WTC11 (cell line): ENCODE measurements around the gene BCL2L1. TPM values are rescaled to one million over a fixed set of nuclear protein-coding genes. Genes with fewer than 3 reads are reported as not detected.

ENCODE experiments used
- ATAC-seq: fragments of 200-7000 bp; cut with Tn5 transposase; 2 replicates; pipeline ENCODE4 v1.10.0; 2021; ENCODE audit warnings: mild to moderate bottlenecking, moderate library complexity
- CTCF ChIA-PET: fragments of 300-600 bp; sonication (Branson Sonifier 250); formaldehyde crosslinking; loops from one replicate; lab custom pipeline; 2021; ENCODE audit warnings: antibody characterized with exemption; lab: Charles Lee
- POLR2A ChIA-PET: fragments of 350-600 bp; sonication (Branson Sonifier 250); formaldehyde crosslinking; loops from one replicate; lab custom pipeline; 2021; ENCODE audit warnings: antibody characterized with exemption; lab: Charles Lee
- DNase-seq: peaks from one replicate; pipeline ENCODE4 v3.0.0; 2021; ENCODE audit warnings: low spot score
- H3K27ac Mint-ChIP-seq: 2 replicates; pipeline ENCODE4 v1.8.0; 2021; ENCODE audit warnings: mixed read lengths
- H3K27me3 Mint-ChIP-seq: 2 replicates; pipeline ENCODE4 v1.8.0; 2021; ENCODE audit warnings: low read depth, mild to moderate bottlenecking, moderate library complexity, mixed read lengths
- H3K36me3 Mint-ChIP-seq: 2 replicates; pipeline ENCODE4 v1.8.0; 2021; ENCODE audit warnings: mixed read lengths
- H3K4me1 Mint-ChIP-seq: 2 replicates; pipeline ENCODE4 v1.8.0; 2022; ENCODE audit warnings: mixed read lengths
- H3K4me3 Mint-ChIP-seq: 2 replicates; pipeline ENCODE4 v1.8.0; 2021; ENCODE audit warnings: mild to moderate bottlenecking, moderate library complexity, mixed read lengths
- H3K9me3 Mint-ChIP-seq: 2 replicates; pipeline ENCODE4 v1.8.0; 2021; ENCODE audit warnings: mixed read lengths
- ATF6 ChIP-seq: sonication (generic); formaldehyde crosslinking; IDR thresholded peaks from 2 replicates; pipeline ENCODE4 v1.8.1; 2023; ENCODE audit warnings: mild to moderate bottlenecking, missing genetic modification reagents
- E2F4 ChIP-seq: sonication (generic); formaldehyde crosslinking; IDR thresholded peaks from 2 replicates; pipeline ENCODE4 v1.8.1; 2022; ENCODE audit warnings: low read depth, mild to moderate bottlenecking, moderate library complexity, missing genetic modification reagents, borderline replicate concordance
- EMX1 ChIP-seq: fragments of 250-450 bp; sonication (Bioruptor Pico); IDR thresholded peaks from 2 replicates; pipeline ENCODE4 v1.8.0; 2021; ENCODE audit warnings: mild to moderate bottlenecking
- ETV6 ChIP-seq: sonication (generic); formaldehyde crosslinking; IDR thresholded peaks from 2 replicates; pipeline ENCODE4 v1.8.1; 2022; ENCODE audit warnings: mild to moderate bottlenecking, missing genetic modification reagents
- FOXJ3 ChIP-seq: sonication (generic); formaldehyde crosslinking; IDR thresholded peaks from 2 replicates; pipeline ENCODE4 v1.9.0; 2021; ENCODE audit warnings: missing genetic modification reagents, mild to moderate bottlenecking, borderline replicate concordance
- FOXP1 ChIP-seq: sonication (generic); formaldehyde crosslinking; IDR thresholded peaks from 2 replicates; pipeline ENCODE4 v1.8.0; 2022; ENCODE audit warnings: missing genetic modification reagents, mild to moderate bottlenecking, moderate library complexity, borderline replicate concordance
- GABPB1 ChIP-seq: sonication (generic); formaldehyde crosslinking; IDR thresholded peaks from 2 replicates; pipeline ENCODE4 v1.8.1; 2023; ENCODE audit warnings: mild to moderate bottlenecking, missing genetic modification reagents
- NFE2L1 ChIP-seq: sonication (generic); formaldehyde crosslinking; IDR thresholded peaks from 2 replicates; pipeline ENCODE4 v1.8.1; 2023; ENCODE audit warnings: missing genetic modification reagents
- NFYB ChIP-seq: sonication (generic); formaldehyde crosslinking; conservative IDR thresholded peaks from 2 replicates; pipeline ENCODE4 v1.8.0; 2022; ENCODE audit warnings: low read depth, missing genetic modification reagents
- PRRX2 ChIP-seq: fragments of 250-450 bp; sonication (Bioruptor Pico); IDR thresholded peaks from 2 replicates; pipeline ENCODE4 v1.8.0; 2021; ENCODE audit warnings: mild to moderate bottlenecking
- RELA ChIP-seq: sonication (generic); formaldehyde crosslinking; IDR thresholded peaks from 2 replicates; pipeline ENCODE4 v1.8.1; 2022; ENCODE audit warnings: missing genetic modification reagents, mild to moderate bottlenecking, borderline replicate concordance
- SMAD3 ChIP-seq: sonication (generic); formaldehyde crosslinking; IDR thresholded peaks from 2 replicates; pipeline ENCODE4 v1.8.0; 2022; ENCODE audit warnings: missing genetic modification reagents, mild to moderate bottlenecking, borderline replicate concordance
- SMAD4 ChIP-seq: sonication (generic); formaldehyde crosslinking; IDR thresholded peaks from 2 replicates; pipeline ENCODE4 v1.8.0; 2022; ENCODE audit warnings: mild to moderate bottlenecking, missing genetic modification reagents
- ZNF219 ChIP-seq: sonication (generic); formaldehyde crosslinking; IDR thresholded peaks from 2 replicates; pipeline ENCODE4 v1.8.0; 2023; ENCODE audit warnings: missing genetic modification reagents, mild to moderate bottlenecking, borderline replicate concordance
- ZNF671 ChIP-seq: fragments of 250-450 bp; sonication (Bioruptor Pico); IDR thresholded peaks from 2 replicates; pipeline ENCODE4 v1.8.0; 2021; ENCODE audit warnings: mild to moderate bottlenecking
- total RNA-seq: library from RNA; stranded (reverse); gene quantifications from 3 replicates; pipeline ENCODE4 v1.2.3, GENCODE V29; 2021
- TF ChIP-seq, protein P1 (sequence below): fragments of 250-450 bp; sonication (Bioruptor Pico); IDR thresholded peaks from 2 replicates; pipeline ENCODE4 v1.9.0; 2021; ENCODE audit warnings: mild to moderate bottlenecking
- TF ChIP-seq, protein P2 (sequence below): sonication (generic); formaldehyde crosslinking; IDR thresholded peaks from 2 replicates; pipeline ENCODE4 v1.8.0; 2022; ENCODE audit warnings: mild to moderate bottlenecking, missing genetic modification reagents
- TF ChIP-seq, protein P3 (sequence below): fragments of 250-450 bp; sonication (Bioruptor Pico); IDR thresholded peaks from 2 replicates; pipeline ENCODE4 v1.9.0; 2021; ENCODE audit warnings: mild to moderate bottlenecking, borderline replicate concordance

The BCL2L1 gene
- total RNA-seq, 1 experiment from 2014 or later = 62.0 TPM

- CTCF ChIA-PET = interaction anchor here (0.5 to 7.4 kb wide), 2 partner anchors 29 to 56 kb away, joined by 5 to 488 read pairs; partner anchors contain the start of gene BCL2L1
- peak overlapping the region; percentile 57; the same call in 1 of the 2 replicates for H3K27ac Mint-ChIP-seq
- no peak for DNase-seq
- no peaks in the 10 kb centered on the region for H3K27me3 Mint-ChIP-seq
- peaks cover 6% of the 10 kb centered on the region; the same call in 1 of the 2 replicates for H3K36me3 Mint-ChIP-seq
- TF ChIP-seq GABPB1 (CRISPR knock-in tag) (no peak), ETV6 (CRISPR knock-in tag) (no peak), SMAD4 (CRISPR knock-in tag) (no peak), EMX1 (CRISPR knock-in tag) (no peak)
- TF ChIP-seq, all 79 proteins: peak for 0
- ATAC-seq = no peak
- peaks cover 28% of the 10 kb centered on the region for H3K4me1 Mint-ChIP-seq
- H3K4me3 Mint-ChIP-seq = no peak overlapping the region
- POLR2A ChIA-PET = no interaction called here
- H3K9me3 Mint-ChIP-seq = no peaks in the 10 kb centered on the region
Measured at GRCh38 chr20:31665753-31666152, 56.9 kb downstream of the BCL2L1 start.

- no peak overlapping the region for H3K27ac Mint-ChIP-seq
- POLR2A ChIA-PET = interaction anchor here (0.5 to 0.6 kb wide), 2 partner anchors 108 to 1233 kb away, joined by 3 to 7 read pairs; no protein-coding TSS in a partner anchor
- TF ChIP-seq GABPB1 (CRISPR knock-in tag) (peak; percentile 25; the same call in 1 of the 2 replicates), FOXP1 (no peak), ZNF219 (no peak), E2F4 (CRISPR knock-in tag) (no peak)
- H3K9me3 Mint-ChIP-seq = no peaks in the 10 kb centered on the region
- H3K27me3 Mint-ChIP-seq = no peaks in the 10 kb centered on the region
- no peak overlapping the region for H3K4me3 Mint-ChIP-seq
- ATAC-seq = no peak
- no peak for DNase-seq
- peaks cover 28% of the 10 kb centered on the region for H3K4me1 Mint-ChIP-seq
- H3K36me3 Mint-ChIP-seq = peaks cover 6% of the 10 kb centered on the region; the same call in 1 of the 2 replicates
- CTCF ChIA-PET = interaction anchor here (0.9 to 7.4 kb wide), 5 partner anchors 12 to 191 kb away, joined by 3 to 488 read pairs (median 3); partner anchors contain the start of gene BCL2L1
Measured at GRCh38 chr20:31664696-31665354, 57.8 kb downstream of the BCL2L1 start.

- H3K4me1 Mint-ChIP-seq = peaks cover 28% of the 10 kb centered on the region
- ATAC-seq = no peak
- H3K9me3 Mint-ChIP-seq = no peaks in the 10 kb centered on the region
- H3K27me3 Mint-ChIP-seq = no peaks in the 10 kb centered on the region
- peak overlapping the region; percentile 62 for H3K27ac Mint-ChIP-seq
- H3K4me3 Mint-ChIP-seq = no peak overlapping the region
- no peak for DNase-seq
- CTCF ChIA-PET = interaction anchor here (0.6 to 7.4 kb wide), 9 partner anchors 13 to 192 kb away, joined by 3 to 488 read pairs (median 3); partner anchors contain the start of gene BCL2L1
- H3K36me3 Mint-ChIP-seq = peaks cover 6% of the 10 kb centered on the region; the same call in 1 of the 2 replicates
- POLR2A ChIA-PET = interaction anchor here (0.5 to 0.6 kb wide), 2 partner anchors 107 to 1233 kb away, joined by 3 to 7 read pairs; no protein-coding TSS in a partner anchor
- TF ChIP-seq, protein P1, sequence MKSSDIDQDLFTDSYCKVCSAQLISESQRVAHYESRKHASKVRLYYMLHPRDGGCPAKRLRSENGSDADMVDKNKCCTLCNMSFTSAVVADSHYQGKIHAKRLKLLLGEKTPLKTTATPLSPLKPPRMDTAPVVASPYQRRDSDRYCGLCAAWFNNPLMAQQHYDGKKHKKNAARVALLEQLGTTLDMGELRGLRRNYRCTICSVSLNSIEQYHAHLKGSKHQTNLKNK (CRISPR knock-in tag) = no peak
- TF ChIP-seq SMAD3 (CRISPR knock-in tag) (no peak), NFE2L1 (CRISPR knock-in tag) (no peak), ZNF671 (CRISPR knock-in tag) (no peak), ATF6 (no peak), RELA (CRISPR knock-in tag) (no peak), NFYB (CRISPR knock-in tag) (no peak), ETV6 (CRISPR knock-in tag) (no peak), FOXJ3 (no peak), PRRX2 (CRISPR knock-in tag) (no peak), ZNF219 (no peak)
- TF ChIP-seq, protein P2, sequence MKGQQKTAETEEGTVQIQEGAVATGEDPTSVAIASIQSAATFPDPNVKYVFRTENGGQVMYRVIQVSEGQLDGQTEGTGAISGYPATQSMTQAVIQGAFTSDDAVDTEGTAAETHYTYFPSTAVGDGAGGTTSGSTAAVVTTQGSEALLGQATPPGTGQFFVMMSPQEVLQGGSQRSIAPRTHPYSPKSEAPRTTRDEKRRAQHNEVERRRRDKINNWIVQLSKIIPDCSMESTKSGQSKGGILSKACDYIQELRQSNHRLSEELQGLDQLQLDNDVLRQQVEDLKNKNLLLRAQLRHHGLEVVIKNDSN (CRISPR knock-in tag) = no peak
- TF ChIP-seq, protein P3, sequence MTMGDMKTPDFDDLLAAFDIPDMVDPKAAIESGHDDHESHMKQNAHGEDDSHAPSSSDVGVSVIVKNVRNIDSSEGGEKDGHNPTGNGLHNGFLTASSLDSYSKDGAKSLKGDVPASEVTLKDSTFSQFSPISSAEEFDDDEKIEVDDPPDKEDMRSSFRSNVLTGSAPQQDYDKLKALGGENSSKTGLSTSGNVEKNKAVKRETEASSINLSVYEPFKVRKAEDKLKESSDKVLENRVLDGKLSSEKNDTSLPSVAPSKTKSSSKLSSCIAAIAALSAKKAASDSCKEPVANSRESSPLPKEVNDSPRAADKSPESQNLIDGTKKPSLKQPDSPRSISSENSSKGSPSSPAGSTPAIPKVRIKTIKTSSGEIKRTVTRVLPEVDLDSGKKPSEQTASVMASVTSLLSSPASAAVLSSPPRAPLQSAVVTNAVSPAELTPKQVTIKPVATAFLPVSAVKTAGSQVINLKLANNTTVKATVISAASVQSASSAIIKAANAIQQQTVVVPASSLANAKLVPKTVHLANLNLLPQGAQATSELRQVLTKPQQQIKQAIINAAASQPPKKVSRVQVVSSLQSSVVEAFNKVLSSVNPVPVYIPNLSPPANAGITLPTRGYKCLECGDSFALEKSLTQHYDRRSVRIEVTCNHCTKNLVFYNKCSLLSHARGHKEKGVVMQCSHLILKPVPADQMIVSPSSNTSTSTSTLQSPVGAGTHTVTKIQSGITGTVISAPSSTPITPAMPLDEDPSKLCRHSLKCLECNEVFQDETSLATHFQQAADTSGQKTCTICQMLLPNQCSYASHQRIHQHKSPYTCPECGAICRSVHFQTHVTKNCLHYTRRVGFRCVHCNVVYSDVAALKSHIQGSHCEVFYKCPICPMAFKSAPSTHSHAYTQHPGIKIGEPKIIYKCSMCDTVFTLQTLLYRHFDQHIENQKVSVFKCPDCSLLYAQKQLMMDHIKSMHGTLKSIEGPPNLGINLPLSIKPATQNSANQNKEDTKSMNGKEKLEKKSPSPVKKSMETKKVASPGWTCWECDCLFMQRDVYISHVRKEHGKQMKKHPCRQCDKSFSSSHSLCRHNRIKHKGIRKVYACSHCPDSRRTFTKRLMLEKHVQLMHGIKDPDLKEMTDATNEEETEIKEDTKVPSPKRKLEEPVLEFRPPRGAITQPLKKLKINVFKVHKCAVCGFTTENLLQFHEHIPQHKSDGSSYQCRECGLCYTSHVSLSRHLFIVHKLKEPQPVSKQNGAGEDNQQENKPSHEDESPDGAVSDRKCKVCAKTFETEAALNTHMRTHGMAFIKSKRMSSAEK (CRISPR knock-in tag) = no peak
Measured at GRCh38 chr20:31663838-31664695, 58.6 kb downstream of the BCL2L1 start.
